Natural killer cell (primary cell): ENCODE results near the gene GNG2. TPM values are rescaled to one million over a fixed set of nuclear protein-coding genes. Genes with fewer than 3 reads are reported as not detected.

Experiments
- ATAC-seq, 3 donors: fragments of 150-1000 bp in 2 of 3; fragments of 200-7000 bp in 1 of 3; cut with Tn5 transposase; 1 replicate in 1 of 3; 2 replicates in 2 of 3; pipeline ENCODE4 v1.10.0; 2021; ENCODE audit warnings: mild to moderate bottlenecking in 2 of 3, moderate library complexity in 2 of 3
- DNase-seq, 2 donors: peaks; one replicate each; pipeline versions ENCODE4 v3.0.0 to v3.0.0-alpha.2; 2013 to 2021; ENCODE audit warnings: mixed read lengths in 1 of 2
- H3K27ac ChIP-seq: one replicate; pipeline ENCODE4 v1.5.1; 2013; ENCODE audit warnings: mild to moderate bottlenecking, low read length
- H3K27me3 ChIP-seq: one replicate; pipeline ENCODE4 v1.6.1; 2013; ENCODE audit warnings: low read length; ENCODE audit not compliant: control insufficient read depth, insufficient read depth
- H3K36me3 ChIP-seq: one replicate; pipeline ENCODE4 v1.6.1; 2013; ENCODE audit warnings: low read length; ENCODE audit not compliant: control insufficient read depth, insufficient read depth
- H3K4me1 ChIP-seq: one replicate; pipeline ENCODE4 v1.6.1; 2013; ENCODE audit warnings: low read length; ENCODE audit not compliant: control insufficient read depth, insufficient read depth
- H3K4me3 ChIP-seq: one replicate; pipeline ENCODE4 v1.5.1; 2013; ENCODE audit warnings: low read length
- H3K9me3 ChIP-seq: one replicate; pipeline ENCODE4 v1.6.1; 2013; ENCODE audit warnings: low read length; ENCODE audit not compliant: control insufficient read depth, insufficient read depth
- H3K27ac Mint-ChIP-seq, 2 donors: one replicate each; pipeline ENCODE4 v1.8.0; 2022; ENCODE audit warnings: mild to moderate bottlenecking in 2 of 2, mixed read lengths in 2 of 2, moderate library complexity in 1 of 2
- H3K27me3 Mint-ChIP-seq, 2 donors: one replicate each; pipeline ENCODE4 v1.8.0; 2022; ENCODE audit warnings: low read depth in 2 of 2, mixed read lengths in 2 of 2
- H3K36me3 Mint-ChIP-seq: one replicate; pipeline ENCODE4 v1.8.0; 2022; ENCODE audit warnings: mixed read lengths
- H3K4me1 Mint-ChIP-seq, 2 donors: one replicate each; pipeline ENCODE4 v1.8.0; 2022; ENCODE audit warnings: mixed read lengths in 2 of 2
- H3K4me3 Mint-ChIP-seq: one replicate; pipeline ENCODE4 v1.8.0; 2022; ENCODE audit warnings: mild to moderate bottlenecking, moderate library complexity, mixed read lengths
- H3K9me3 Mint-ChIP-seq, 2 donors: one replicate each; pipeline ENCODE4 v1.8.0; 2022; ENCODE audit warnings: mixed read lengths in 2 of 2
- CTCF ChIP-seq: fragments of 200-600 bp; IDR thresholded peaks from one replicate; pipeline ENCODE4 v1.8.0; 2022; ENCODE audit warnings: antibody characterized with exemption
- WGBS: methylation state at CpG from one replicate; pipeline ENCODE4 v1.1.7; 2013; ENCODE audit warnings: missing lambda C conversion rate; ENCODE audit not compliant: insufficient coverage; 5-methylcytosine and 5-hydroxymethylcytosine counted together
- intact Hi-C: fragments of 100-400 bp; cut with micrococcal nuclease; formaldehyde crosslinking; loops from one replicate; pipeline ENCODE4 v1.14.2; 2022
- total RNA-seq, 4 donors: library from RNA; stranded (reverse); fragments of 120-200 nt in 1 of 4; gene quantifications; one replicate each; pipeline versions ENCODE4 v1.2.3 to v1.2.4, GENCODE V29; 2013 to 2022

The GNG2 gene
- total RNA-seq, 3 donors from 2014 or later (not counting 1 experiment from before 2014, with no cell fraction given): 552 to 653 (median 582) TPM

- no peaks in the 10 kb centered on the region for H3K27me3 ChIP-seq
- peak overlapping the region; percentile 87 to 94 for H3K27ac Mint-ChIP-seq
- H3K36me3 ChIP-seq: peaks cover 8% of the 10 kb centered on the region
- no peak overlapping the region for H3K4me3 Mint-ChIP-seq
- peak in 2 of 3 donors; percentile 39 to 69 for ATAC-seq
- H3K4me1 Mint-ChIP-seq: peaks cover 94 to 97% of the 10 kb centered on the region in 2 donors
- H3K4me1 ChIP-seq: peaks cover 15% of the 10 kb centered on the region
- no peaks in the 10 kb centered on the region for H3K36me3 Mint-ChIP-seq
- H3K9me3 Mint-ChIP-seq: no peaks in the 10 kb centered on the region
- intact Hi-C loops: no loop called here
- no peak overlapping the region for H3K4me3 ChIP-seq
- no peaks in the 10 kb centered on the region for H3K27me3 Mint-ChIP-seq
- TF ChIP-seq CTCF: no peak
- 93% methylated on average over 1 of the region's 2 CpGs for WGBS
- DNase-seq: no peak
- no peak overlapping the region for H3K27ac ChIP-seq
- H3K9me3 ChIP-seq: no peaks in the 10 kb centered on the region
These were observed 82.6 kb downstream of the GNG2 start for GRCh38 chr14:51942971-51943370.

- H3K36me3 Mint-ChIP-seq: peaks cover 21% of the 10 kb centered on the region
- no peak for DNase-seq
- H3K27ac ChIP-seq: no peak overlapping the region
- H3K4me3 Mint-ChIP-seq: no peak overlapping the region
- peaks cover 48% of the 10 kb centered on the region for H3K36me3 ChIP-seq
- H3K27me3 ChIP-seq: no peaks in the 10 kb centered on the region
- H3K27ac Mint-ChIP-seq: peak overlapping the region; percentile 57 to 94
- no peaks in the 10 kb centered on the region for H3K9me3 Mint-ChIP-seq
- H3K4me1 ChIP-seq: no peaks in the 10 kb centered on the region
- H3K9me3 ChIP-seq: no peaks in the 10 kb centered on the region
- peaks cover 84 to 85% of the 10 kb centered on the region in 2 donors for H3K4me1 Mint-ChIP-seq
- H3K4me3 ChIP-seq: no peak overlapping the region
- 80% methylated on average over 1 of the region's 2 CpGs for WGBS
- TF ChIP-seq CTCF: no peak
- no peaks in the 10 kb centered on the region for H3K27me3 Mint-ChIP-seq
- intact Hi-C loops: no loop called here
- ATAC-seq: no peak
These were observed 89.6 kb downstream of the GNG2 start for GRCh38 chr14:51950007-51950406.

DNA sequence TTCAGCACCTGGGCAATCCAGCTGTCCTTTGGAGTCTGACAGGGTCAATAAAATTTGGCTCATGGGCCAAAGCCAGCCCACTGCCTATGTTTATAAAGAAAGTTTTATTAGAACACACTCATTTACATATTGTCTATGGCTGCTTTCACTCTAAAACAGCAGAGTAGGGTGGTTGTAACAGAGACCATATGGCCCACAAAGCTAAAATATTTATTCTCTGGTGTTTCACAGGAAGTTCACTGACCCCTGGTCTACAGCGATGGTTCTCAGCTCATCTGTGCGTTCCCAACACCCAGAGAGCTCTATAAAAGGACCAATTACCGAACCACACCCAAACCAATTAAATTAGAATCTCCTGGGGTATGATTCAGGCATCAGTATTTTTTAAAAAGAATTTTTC, 91.2 kb downstream of the GNG2 start:
- 91% methylated on average over 3 of the region's 3 CpGs for WGBS
- peaks cover 21% of the 10 kb centered on the region for H3K36me3 Mint-ChIP-seq
- H3K4me3 Mint-ChIP-seq: no peak overlapping the region

More for the DNA sequence above, 91.2 kb downstream of the GNG2 start:
- H3K36me3 ChIP-seq: peaks cover 60% of the 10 kb centered on the region
- DNase-seq: no peak
- no peak overlapping the region for H3K4me3 ChIP-seq
- Mint-ChIP-seq H3K27me3 (no peaks in the 10 kb centered on the region), H3K9me3 (no peaks in the 10 kb centered on the region), H3K27ac (peak overlapping the region; percentile 57 to 94), H3K4me1 (peaks cover 75 to 76% of the 10 kb centered on the region in 2 donors)
- H3K27ac ChIP-seq: no peak overlapping the region
- intact Hi-C loops: no loop called here
- no peak for TF ChIP-seq CTCF
- no peak for ATAC-seq
- no peaks in the 10 kb centered on the region for H3K9me3 ChIP-seq
- H3K4me1 ChIP-seq: no peaks in the 10 kb centered on the region
- no peaks in the 10 kb centered on the region for H3K27me3 ChIP-seq
